NB4 (cell line): ENCODE measurements around the gene ICE2.

Experiments
- MYC ChIP-seq: IDR thresholded peaks from 2 replicates; pipeline ENCODE4 v1.6.1; 2011; ENCODE audit warnings: low read depth, low read length
- TF ChIP-seq, protein P1 (sequence below): IDR thresholded peaks from one replicate; pipeline ENCODE4 v1.5.1; 2012; ENCODE audit warnings: low read depth, low read length

DNA sequence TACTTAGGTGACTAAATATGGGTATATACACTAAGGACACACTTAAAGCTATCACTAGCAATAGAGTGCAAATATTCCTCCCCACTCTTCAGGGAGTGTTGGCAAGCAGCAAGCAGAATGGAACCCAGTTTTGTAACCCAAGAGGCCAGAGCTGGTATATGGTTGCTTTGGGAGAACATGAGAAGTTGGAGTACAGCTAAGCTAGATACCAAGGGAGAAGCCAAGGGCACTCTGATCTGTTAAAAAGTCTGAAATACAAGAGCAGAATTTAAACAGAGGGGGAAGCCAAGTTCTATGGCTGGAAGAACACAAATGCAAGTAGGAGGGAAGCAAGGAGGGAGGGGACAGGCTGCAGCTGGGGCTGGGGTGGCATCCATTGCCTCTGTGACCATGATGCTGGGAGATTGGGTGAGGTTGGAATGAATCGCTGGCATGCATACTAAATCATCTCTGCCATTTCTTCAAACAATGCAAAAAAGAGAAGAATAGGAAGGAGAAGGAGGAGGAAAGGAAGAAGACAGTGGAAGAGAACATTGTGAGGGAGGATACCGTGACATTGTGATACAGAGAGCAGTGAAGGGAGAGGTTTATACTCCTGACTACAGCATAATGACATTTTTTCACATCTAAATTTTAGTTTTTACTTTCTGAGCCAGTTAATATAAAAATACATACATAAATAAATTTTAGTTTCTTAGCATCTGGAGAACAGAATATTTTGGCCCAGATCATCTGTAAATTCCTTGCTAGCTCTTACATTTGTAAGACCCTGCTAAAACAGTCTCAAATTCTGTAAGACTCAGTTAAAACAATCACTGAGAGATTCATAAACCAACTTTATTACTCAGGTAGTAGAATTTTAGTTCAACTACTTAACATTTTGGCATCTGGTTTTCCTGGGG lies 72.2 kb downstream of the ICE2 start:
- TF ChIP-seq, protein P1, sequence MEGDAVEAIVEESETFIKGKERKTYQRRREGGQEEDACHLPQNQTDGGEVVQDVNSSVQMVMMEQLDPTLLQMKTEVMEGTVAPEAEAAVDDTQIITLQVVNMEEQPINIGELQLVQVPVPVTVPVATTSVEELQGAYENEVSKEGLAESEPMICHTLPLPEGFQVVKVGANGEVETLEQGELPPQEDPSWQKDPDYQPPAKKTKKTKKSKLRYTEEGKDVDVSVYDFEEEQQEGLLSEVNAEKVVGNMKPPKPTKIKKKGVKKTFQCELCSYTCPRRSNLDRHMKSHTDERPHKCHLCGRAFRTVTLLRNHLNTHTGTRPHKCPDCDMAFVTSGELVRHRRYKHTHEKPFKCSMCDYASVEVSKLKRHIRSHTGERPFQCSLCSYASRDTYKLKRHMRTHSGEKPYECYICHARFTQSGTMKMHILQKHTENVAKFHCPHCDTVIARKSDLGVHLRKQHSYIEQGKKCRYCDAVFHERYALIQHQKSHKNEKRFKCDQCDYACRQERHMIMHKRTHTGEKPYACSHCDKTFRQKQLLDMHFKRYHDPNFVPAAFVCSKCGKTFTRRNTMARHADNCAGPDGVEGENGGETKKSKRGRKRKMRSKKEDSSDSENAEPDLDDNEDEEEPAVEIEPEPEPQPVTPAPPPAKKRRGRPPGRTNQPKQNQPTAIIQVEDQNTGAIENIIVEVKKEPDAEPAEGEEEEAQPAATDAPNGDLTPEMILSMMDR = no peak
- no peak for TF ChIP-seq MYC
